Kidney (tissue), 2 donors: ENCODE data around the gene CCSER1. TPM values are rescaled to one million over a fixed set of nuclear protein-coding genes. Genes with fewer than 3 reads are reported as not detected.

Experiments
- polyA plus RNA-seq: library from polyadenylated mRNA; stranded (reverse); fragments of 350-450 nt; fragmentation: Illumina TruSeq; extraction: RNeasy Lipid Tissue Mini Kit (QIAGEN cat#74804); gene quantifications from one replicate; pipeline ENCODE4 v1.2.3, GENCODE V29; 2014; ENCODE audit warnings: low read depth, low replicate concordance; ENCODE audit not compliant: insufficient read depth
- total RNA-seq: library from RNA; stranded (reverse); fragmentation: NEBNext Ultra II Directional; extraction: Animal tissue kit (Norgen Biotek cat#: 25700); gene quantifications from one replicate; pipeline ENCODE4 v1.2.1, GENCODE V29; 2021
- donor health status: DM: yes; HTN: yes; CAD: no.

The CCSER1 gene
- total and polyA plus RNA-seq, 2 donors from 2014 or later = 4.2 to 26.8 TPM

Other genes with a start within 250 kb of the CCSER1 start
- 28.9 TPM for gene MMRN1, start 232.5 kb upstream of the CCSER1 start, total RNA-seq
- gene MMRN1, start 232.5 kb upstream of the CCSER1 start, polyA plus RNA-seq = 0.62 TPM